Lung (tissue), 12 donors: ENCODE results near the gene TRIM17. TPM values are rescaled to one million over a fixed set of nuclear protein-coding genes. Genes with fewer than 3 reads are reported as not detected.

Experiments used
- ATAC-seq: fragments of 200-7000 bp; cut with Tn5 transposase; one replicate; pipeline ENCODE4 v1.9.1; 2020; ENCODE audit warnings: moderate number of reproducible peaks; ENCODE audit not compliant: insufficient read depth, low FRiP score
- DNase-seq, 3 donors: peaks; one replicate each; pipeline ENCODE4 v3.0.0-alpha.2; 2013 to 2017
- H3K27ac ChIP-seq, 2 donors: one replicate each; pipeline ENCODE4 v1.5.1; 2013; ENCODE audit warnings: mild to moderate bottlenecking in 2 of 2, moderate library complexity in 2 of 2, control low read depth in 1 of 2, inconsistent platforms in 1 of 2, low read depth in 1 of 2, low read length in 1 of 2
- H3K27me3 ChIP-seq, 3 donors: one replicate each; pipeline ENCODE4 v1.5.1; 2013; ENCODE audit warnings: low read length in 2 of 3; ENCODE audit not compliant: control insufficient read depth in 3 of 3, insufficient read depth in 3 of 3
- H3K36me3 ChIP-seq, 4 donors: one replicate each; pipeline ENCODE4 v1.5.1; 2013; ENCODE audit warnings: low read length in 4 of 4, mild to moderate bottlenecking in 1 of 4, moderate library complexity in 1 of 4; ENCODE audit not compliant: control insufficient read depth in 4 of 4, insufficient read depth in 4 of 4
- H3K4me1 ChIP-seq, 5 donors: one replicate each; pipeline ENCODE4 v1.5.1; 2013; ENCODE audit warnings: low read length in 5 of 5, mild to moderate bottlenecking in 2 of 5, moderate library complexity in 1 of 5; ENCODE audit not compliant: control insufficient read depth in 5 of 5, insufficient read depth in 5 of 5
- H3K4me3 ChIP-seq: one replicate; pipeline ENCODE4 v1.5.1; 2013; ENCODE audit warnings: mild to moderate bottlenecking, control low read depth, moderate library complexity
- H3K9ac ChIP-seq, 2 donors: one replicate each; pipeline ENCODE4 v1.5.1; 2013; ENCODE audit warnings: low read length in 2 of 2, control low read depth in 1 of 2; ENCODE audit not compliant: insufficient read depth in 1 of 2
- H3K9me3 ChIP-seq, 4 donors: one replicate each; pipeline ENCODE4 v1.5.1; 2013; ENCODE audit warnings: low read length in 3 of 4, mild to moderate bottlenecking in 1 of 4, moderate library complexity in 1 of 4; ENCODE audit not compliant: control insufficient read depth in 4 of 4, insufficient read depth in 3 of 4
- CTCF ChIP-seq: IDR thresholded peaks from 2 replicates; pipeline ENCODE4 v1.5.1; 2012; ENCODE audit warnings: mild to moderate bottlenecking; ENCODE audit errors: control extremely low read depth, extremely low read depth
- WGBS, 2 donors: extraction: QIAGEN DNeasy Blood & Tissue Kit; methylation state at CpG; one replicate each; pipeline ENCODE4 v1.1.7; 2013; 5-methylcytosine and 5-hydroxymethylcytosine counted together
- polyA plus RNA-seq, 2 donors: library from polyadenylated mRNA; stranded (reverse); fragments of 200-250 nt; gene quantifications; one replicate each; pipeline ENCODE4 v1.2.1, GENCODE V29; 2013
- total RNA-seq, 2 donors: library from RNA; depleted of rRNA in 1 of 2; stranded (reverse); fragments of >200 nt in 1 of 2; gene quantifications; one replicate each; pipeline ENCODE4 v1.2.1, GENCODE V29; 2014 to 2021
- donor health status: control.
- donor health status: control.
- donor health status: Bipolar disorder and iron deficiency.
- donor health status: healthy.
- donor health status: DM: yes; HTN: yes; CAD: no.

Gene TRIM17
- total and polyA plus RNA-seq, 4 donors, result 1.0 to 3.3 (median 1.8) TPM

DNA sequence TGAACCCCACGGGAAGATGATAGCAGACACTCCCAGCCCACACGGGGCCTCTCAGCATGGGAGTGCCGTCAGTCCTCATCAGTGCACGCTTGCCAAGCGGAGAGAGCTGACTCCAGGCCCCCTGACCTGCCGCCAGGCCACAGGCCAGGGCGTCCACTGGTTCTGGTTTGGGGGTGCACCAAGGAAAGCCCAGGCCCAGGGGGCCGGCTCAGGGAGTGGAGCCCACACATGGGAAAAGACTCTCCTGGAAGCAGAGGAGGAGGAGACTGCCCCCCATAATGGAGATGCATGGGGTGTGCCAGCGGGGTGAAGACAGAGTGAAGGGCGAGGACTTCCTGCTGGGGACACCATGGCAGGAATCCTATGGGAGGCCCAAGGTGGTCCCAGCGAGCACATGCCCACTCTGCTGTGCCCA lies 16.4 kb downstream of the TRIM17 start:
- 91 to 93% methylated on average over 11 of the region's 11 CpGs for WGBS, 2 donors
- no peak overlapping the region for H3K27ac ChIP-seq
- ATAC-seq (no peak), DNase-seq (peak in 1 of 3 donors; percentile 8)
- H3K4me3 ChIP-seq, result no peak overlapping the region
- TF ChIP-seq CTCF, result no peak
- no peak overlapping the region for H3K9ac ChIP-seq
- peaks cover 2 to 50% (median 12%) of the 10 kb centered on the region in 4 donors for H3K36me3 ChIP-seq
- H3K27me3 ChIP-seq, result no peaks in the 10 kb centered on the region
- H3K4me1 ChIP-seq, result peaks cover 0 to 8% (median 6%) of the 10 kb centered on the region in 5 donors
- H3K9me3 ChIP-seq, result no peaks in the 10 kb centered on the region

DNA sequence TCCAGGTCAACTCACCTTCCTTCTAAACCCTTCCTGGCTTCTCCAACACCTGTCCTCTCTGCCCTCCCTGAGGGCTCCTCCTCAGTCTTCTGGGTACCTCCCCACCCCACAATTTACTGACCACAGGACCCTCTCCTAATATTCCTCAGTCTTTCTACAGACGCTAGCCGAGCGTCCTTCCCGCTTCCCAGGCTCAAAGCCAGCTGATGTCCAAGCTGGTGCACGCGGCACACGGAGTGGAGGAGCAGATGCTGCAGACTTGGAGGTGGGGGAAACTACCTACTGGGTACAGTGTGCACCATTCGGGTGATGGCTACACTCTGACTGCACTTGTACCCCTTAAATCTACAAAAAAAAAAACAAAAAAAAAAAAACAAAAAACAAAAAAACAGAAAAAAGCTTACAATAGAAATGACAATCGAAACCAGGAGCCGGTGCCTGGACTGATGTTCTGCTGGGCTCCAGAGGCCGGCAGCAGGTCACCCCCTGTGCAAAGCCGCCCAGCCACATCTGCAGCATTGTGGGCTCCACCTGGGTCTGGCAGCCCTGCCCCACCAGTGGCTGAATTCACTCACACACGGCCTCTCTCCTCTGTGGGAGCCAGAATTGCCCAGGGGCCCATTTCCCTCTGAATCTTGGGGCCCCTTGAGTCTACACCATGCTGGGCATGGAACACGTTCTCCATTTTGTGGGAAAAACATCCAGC lies 17.0 kb downstream of the TRIM17 start:
- no peak for ATAC-seq
- H3K9me3 ChIP-seq, result no peaks in the 10 kb centered on the region
- peaks cover 2 to 56% (median 14%) of the 10 kb centered on the region in 4 donors for H3K36me3 ChIP-seq
- H3K4me1 ChIP-seq, result peaks cover 0 to 5% (median under 1%) of the 10 kb centered on the region in 5 donors
- no peak overlapping the region for H3K4me3 ChIP-seq
- peak in 1 of 3 donors; percentile 4 for DNase-seq
- no peak overlapping the region for H3K9ac ChIP-seq
- 96 to 98% methylated on average over 14 of the region's 14 CpGs for WGBS, 2 donors
- TF ChIP-seq CTCF, result no peak
- no peak overlapping the region for H3K27ac ChIP-seq
- no peaks in the 10 kb centered on the region for H3K27me3 ChIP-seq

GRCh38 chr1:228398741-228399461 lies 17.8 kb downstream of the TRIM17 start:
- Histone ChIP-seq H3K9ac (no peak overlapping the region), H3K36me3 (peaks cover 2 to 63% (median 15%) of the 10 kb centered on the region in 4 donors), H3K27ac (no peak overlapping the region), H3K27me3 (no peaks in the 10 kb centered on the region), H3K9me3 (no peaks in the 10 kb centered on the region), H3K4me1 (peaks cover 0 to under 1% (median 0%) of the 10 kb centered on the region in 5 donors), H3K4me3 (no peak overlapping the region)
- ATAC-seq (no peak), DNase-seq (peak in 1 of 3 donors; percentile 3)
- 92 to 96% methylated on average over 12 of the region's 12 CpGs for WGBS, 2 donors
- TF ChIP-seq CTCF, result no peak
